Activated CD8-positive, alpha-beta T cell treated with anti-CD3 and anti-CD28 coated beads, Interleukin-2, amount 10 ng/mL, durations not matched to agents 7 days and 5 days (primary cell): ENCODE data around the gene MBOAT1. TPM values are rescaled to one million over a fixed set of nuclear protein-coding genes. Genes with fewer than 3 reads are reported as not detected.

Experiments used
- ATAC-seq: fragments of 150-1000 bp; cut with Tn5 transposase; one replicate; pipeline ENCODE4 v1.10.0; 2021; ENCODE audit warnings: moderate library complexity
- CTCF ChIA-PET: fragments of 350-600 bp; sonication (Branson Sonifier 250); formaldehyde crosslinking; loops from one replicate; lab custom pipeline; 2021; ENCODE audit warnings: antibody characterized with exemption; lab: Charles Lee
- POLR2A ChIA-PET: fragments of 350-600 bp; sonication (Branson Sonifier 250); formaldehyde crosslinking; loops from one replicate; lab custom pipeline; 2021; ENCODE audit warnings: antibody characterized with exemption; lab: Charles Lee
- DNase-seq: peaks from one replicate; pipeline ENCODE4 v3.0.0-alpha.2; 2020
- H3K27ac Mint-ChIP-seq: one replicate; pipeline ENCODE4 v1.8.0; 2021; ENCODE audit warnings: mild to moderate bottlenecking, mixed read lengths
- H3K27me3 Mint-ChIP-seq: one replicate; pipeline ENCODE4 v1.8.0; 2021; ENCODE audit warnings: low read depth, mixed read lengths
- H3K36me3 Mint-ChIP-seq: one replicate; pipeline ENCODE4 v1.8.0; 2021; ENCODE audit warnings: low read depth, mixed read lengths
- H3K4me1 Mint-ChIP-seq: one replicate; pipeline ENCODE4 v1.8.0; 2021; ENCODE audit warnings: low read depth, mixed read lengths
- H3K4me3 Mint-ChIP-seq: one replicate; pipeline ENCODE4 v1.8.0; 2021; ENCODE audit warnings: mild to moderate bottlenecking, mixed read lengths
- H3K9me3 Mint-ChIP-seq: one replicate; pipeline ENCODE4 v1.8.0; 2022; ENCODE audit warnings: mixed read lengths; ENCODE audit not compliant: insufficient read depth
- total RNA-seq, 2 experiments: library from RNA; stranded (reverse); gene quantifications; one replicate each; pipeline ENCODE4 v1.2.3, GENCODE V29; 2021

The MBOAT1 gene
- total RNA-seq, 2 experiments from 2014 or later = 14.2 to 15.5 TPM

DNA sequence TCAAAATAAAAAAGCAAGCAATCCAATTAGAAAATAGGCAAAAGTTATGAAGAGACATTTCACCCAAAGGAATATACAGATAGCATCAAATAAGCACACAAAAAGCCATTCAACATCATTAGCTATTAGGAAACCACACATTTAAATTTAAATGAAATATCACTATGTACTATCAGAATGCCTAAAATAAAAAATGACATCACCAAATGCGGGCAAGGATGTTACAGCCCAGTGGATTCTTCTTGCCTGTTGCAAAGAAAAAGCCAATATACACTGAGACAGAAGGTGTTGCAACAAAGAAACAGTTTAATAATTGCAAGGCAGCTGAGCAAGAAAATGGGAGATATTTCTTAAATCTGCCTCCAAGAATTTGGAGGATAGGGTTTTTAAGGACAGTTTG is 31.0 kb upstream of the MBOAT1 start:
- no peaks in the 10 kb centered on the region for H3K36me3 Mint-ChIP-seq
- no peak overlapping the region for H3K4me3 Mint-ChIP-seq
- H3K9me3 Mint-ChIP-seq = no peaks in the 10 kb centered on the region
- ChIA-PET POLR2A (no interaction called here), CTCF (no interaction called here)
- ATAC-seq (no peak), DNase-seq (no peak)
- H3K27ac Mint-ChIP-seq = no peak overlapping the region
- peaks cover 3% of the 10 kb centered on the region for H3K4me1 Mint-ChIP-seq
- no peaks in the 10 kb centered on the region for H3K27me3 Mint-ChIP-seq

DNA sequence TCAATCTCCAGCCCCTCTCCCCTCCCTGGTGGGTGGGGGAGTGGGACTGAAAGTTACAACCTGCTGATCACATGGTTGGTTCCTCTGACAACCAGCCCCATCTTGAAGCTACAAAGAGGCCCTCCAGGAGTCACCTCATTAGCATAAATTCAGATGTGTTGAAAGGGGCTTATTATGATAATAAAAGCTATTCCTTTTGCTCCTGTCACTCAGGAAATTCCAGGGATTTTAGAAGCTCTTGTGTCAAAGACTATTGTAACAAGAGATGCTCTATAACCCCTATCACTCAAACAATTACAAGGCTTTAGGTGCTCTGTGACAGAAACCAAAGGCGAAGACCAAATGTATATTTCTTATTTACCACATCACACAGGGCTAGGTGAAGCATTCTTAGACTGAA is 30.1 kb upstream of the MBOAT1 start:
- ChIA-PET POLR2A (no interaction called here), CTCF (interaction anchor here (1.1 kb wide), 1 partner anchor 36 kb away, joined by 3 read pairs; no protein-coding TSS in a partner anchor)
- H3K27me3 Mint-ChIP-seq = no peaks in the 10 kb centered on the region
- H3K27ac Mint-ChIP-seq = no peak overlapping the region
- ATAC-seq (no peak), DNase-seq (no peak)
- H3K9me3 Mint-ChIP-seq = no peaks in the 10 kb centered on the region
- H3K4me1 Mint-ChIP-seq = peaks cover 8% of the 10 kb centered on the region
- no peaks in the 10 kb centered on the region for H3K36me3 Mint-ChIP-seq
- no peak overlapping the region for H3K4me3 Mint-ChIP-seq

DNA sequence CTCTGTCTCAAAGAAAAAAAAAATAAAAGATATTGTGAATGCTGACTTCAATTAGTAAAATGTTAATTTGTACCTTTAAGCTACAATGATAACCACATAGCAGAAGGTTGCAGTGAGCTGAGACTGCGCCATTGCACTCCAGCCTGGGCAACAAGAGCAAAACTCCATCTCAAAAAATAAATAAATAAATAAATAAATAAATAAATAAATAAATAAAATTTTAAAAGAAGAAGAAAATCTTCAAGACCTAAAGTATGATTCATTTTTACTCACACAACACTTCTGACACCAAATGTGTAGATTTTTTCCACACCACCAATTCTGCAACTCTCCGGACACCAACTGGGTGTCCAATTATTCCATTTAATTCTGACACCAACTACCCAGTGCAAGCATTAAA is 28.8 kb upstream of the MBOAT1 start:
- Mint-ChIP-seq H3K4me3 (no peak overlapping the region), H3K27me3 (peaks cover 4% of the 10 kb centered on the region), H3K36me3 (no peaks in the 10 kb centered on the region), H3K4me1 (peaks cover 9% of the 10 kb centered on the region), H3K27ac (no peak overlapping the region), H3K9me3 (no peaks in the 10 kb centered on the region)
- POLR2A ChIA-PET = interaction anchor here (0.6 kb wide), 2 partner anchors 172 to 300 kb away, joined by 3 read pairs; no protein-coding TSS in a partner anchor
- CTCF ChIA-PET = no interaction called here
- ATAC-seq (no peak), DNase-seq (no peak)

DNA sequence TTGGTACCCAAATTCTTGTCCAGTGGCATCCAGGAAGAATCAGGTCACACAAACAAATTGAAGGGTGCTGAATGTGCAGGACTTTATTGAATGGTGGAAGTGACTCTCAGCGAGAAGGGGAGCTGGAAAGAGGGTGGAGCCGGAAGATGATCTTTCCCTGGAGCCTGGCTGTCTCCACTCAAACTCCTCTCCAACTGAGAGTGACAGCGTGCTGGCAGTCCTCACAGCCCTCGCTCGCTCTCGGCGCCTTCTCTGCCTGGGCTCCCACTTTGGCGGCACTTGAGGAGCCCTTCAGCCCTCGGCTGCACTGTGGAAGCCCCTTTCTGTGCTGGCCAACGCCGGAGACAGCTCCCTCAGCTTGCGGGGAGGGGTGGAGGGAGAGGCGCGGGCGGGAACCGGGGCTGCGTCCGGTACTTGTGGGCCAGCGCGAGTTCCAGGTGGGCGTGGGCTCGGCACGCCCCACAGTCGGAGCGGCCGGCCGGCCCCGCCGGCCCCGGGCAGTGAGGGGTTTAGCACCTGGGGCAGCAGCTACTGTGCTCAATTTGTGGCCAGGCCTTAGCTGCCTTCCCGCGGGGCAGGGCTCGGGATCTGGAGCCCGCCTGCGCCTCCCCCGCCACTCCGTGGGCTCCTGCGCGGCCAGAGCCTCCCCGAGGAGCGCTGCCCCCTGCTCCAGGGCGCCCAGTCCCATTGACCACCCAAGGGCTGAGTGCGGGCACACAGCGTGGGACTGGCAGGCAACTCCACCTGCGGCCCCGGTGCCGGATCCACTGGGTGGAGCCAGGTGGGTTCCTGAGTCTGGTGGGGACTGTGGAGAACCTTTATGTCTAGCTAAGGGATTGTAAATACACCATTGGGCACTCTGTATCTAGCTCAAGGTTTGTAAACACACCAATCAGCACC is 26.7 kb upstream of the MBOAT1 start:
- no peaks in the 10 kb centered on the region for H3K36me3 Mint-ChIP-seq
- peaks cover 10% of the 10 kb centered on the region for H3K4me1 Mint-ChIP-seq
- peaks cover 4% of the 10 kb centered on the region for H3K27me3 Mint-ChIP-seq
- POLR2A ChIA-PET = no interaction called here
- CTCF ChIA-PET = no interaction called here
- no peaks in the 10 kb centered on the region for H3K9me3 Mint-ChIP-seq
- no peak for ATAC-seq
- no peak overlapping the region for H3K27ac Mint-ChIP-seq
- no peak for DNase-seq
- no peak overlapping the region for H3K4me3 Mint-ChIP-seq

DNA sequence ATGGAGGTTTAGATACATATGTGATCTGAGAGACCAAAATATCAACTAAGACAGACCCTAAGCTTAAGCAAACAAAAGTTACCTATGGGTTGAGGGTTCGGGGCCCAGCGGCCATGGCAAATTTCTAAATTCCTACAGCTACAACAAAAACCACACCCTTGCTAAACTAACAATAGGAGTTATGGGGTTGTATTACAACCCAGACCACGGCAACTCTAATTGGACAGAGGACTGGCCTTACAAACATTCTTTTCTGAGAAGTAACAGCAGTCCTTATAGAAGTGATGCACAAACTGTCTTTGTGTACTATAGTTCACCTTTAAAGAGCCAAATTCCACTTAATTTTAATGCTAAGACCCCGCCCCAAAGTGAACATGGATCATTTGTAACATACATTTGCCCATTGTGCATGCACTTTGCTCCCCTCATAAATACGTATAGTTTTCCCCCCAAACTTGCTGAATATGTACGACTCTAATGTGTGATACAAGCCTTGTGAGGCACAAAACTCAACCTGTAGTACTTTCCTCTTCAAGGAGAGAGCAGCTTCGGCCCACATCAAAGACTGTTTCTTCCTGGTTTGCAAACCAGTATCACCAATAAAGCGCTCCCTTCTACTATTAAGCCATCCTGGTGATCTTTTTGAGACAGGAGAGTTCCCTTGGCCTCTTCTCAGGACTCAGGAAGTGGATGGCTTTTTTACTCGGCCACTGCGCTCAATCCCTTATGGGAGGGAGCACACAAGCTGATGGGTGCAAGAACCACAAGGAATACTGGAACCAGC is 25.6 kb upstream of the MBOAT1 start:
- Mint-ChIP-seq H3K4me3 (no peak overlapping the region), H3K4me1 (peaks cover 10% of the 10 kb centered on the region), H3K9me3 (no peaks in the 10 kb centered on the region), H3K27me3 (peaks cover 4% of the 10 kb centered on the region), H3K36me3 (no peaks in the 10 kb centered on the region), H3K27ac (no peak overlapping the region)
- DNase-seq = no peak
- ChIA-PET POLR2A (no interaction called here), CTCF (interaction anchor here (1.2 to 1.3 kb wide), 2 partner anchors 28 to 111 kb away, joined by 3 to 4 read pairs; no protein-coding TSS in a partner anchor)
- no peak for ATAC-seq

DNA sequence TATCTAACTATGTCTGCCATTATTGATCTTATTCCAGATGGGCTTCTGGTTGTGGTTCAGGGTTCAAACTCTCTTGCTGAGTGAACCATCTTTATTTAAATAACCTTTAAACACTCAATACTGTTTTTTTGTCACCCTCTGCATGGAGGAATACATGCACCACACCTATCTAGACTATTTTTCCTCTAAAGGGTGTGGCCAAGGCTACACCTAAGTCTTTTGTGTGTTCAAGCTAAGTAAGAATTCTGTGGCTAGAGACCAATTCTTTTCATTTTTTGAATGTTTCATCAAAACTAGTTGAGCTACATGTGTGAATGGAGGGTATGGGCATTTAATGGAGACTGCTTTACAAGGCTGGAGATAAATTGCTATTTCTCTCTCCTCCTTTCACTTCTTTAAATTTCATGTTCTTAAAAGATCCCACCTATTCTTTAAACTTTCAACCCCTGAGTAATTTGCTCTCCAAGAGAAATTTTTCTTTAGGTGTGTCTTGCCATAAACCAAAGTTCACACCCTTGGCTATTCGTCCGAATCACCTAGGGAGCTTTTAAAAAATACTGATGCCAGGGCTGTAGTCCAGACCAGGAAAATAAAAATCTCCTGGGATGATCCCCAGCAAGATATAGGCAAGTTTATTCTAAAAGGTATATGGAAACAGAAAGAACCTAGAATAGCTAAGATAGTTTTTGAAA is 24.8 kb upstream of the MBOAT1 start:
- ATAC-seq (no peak), DNase-seq (no peak)
- Mint-ChIP-seq H3K4me3 (no peak overlapping the region), H3K27me3 (peaks cover 4% of the 10 kb centered on the region), H3K4me1 (peaks cover 10% of the 10 kb centered on the region), H3K36me3 (no peaks in the 10 kb centered on the region), H3K27ac (no peak overlapping the region), H3K9me3 (no peaks in the 10 kb centered on the region)
- POLR2A ChIA-PET = no interaction called here
- CTCF ChIA-PET = interaction anchor here (1.2 to 1.3 kb wide), 2 partner anchors 29 to 110 kb away, joined by 3 to 4 read pairs; no protein-coding TSS in a partner anchor

DNA sequence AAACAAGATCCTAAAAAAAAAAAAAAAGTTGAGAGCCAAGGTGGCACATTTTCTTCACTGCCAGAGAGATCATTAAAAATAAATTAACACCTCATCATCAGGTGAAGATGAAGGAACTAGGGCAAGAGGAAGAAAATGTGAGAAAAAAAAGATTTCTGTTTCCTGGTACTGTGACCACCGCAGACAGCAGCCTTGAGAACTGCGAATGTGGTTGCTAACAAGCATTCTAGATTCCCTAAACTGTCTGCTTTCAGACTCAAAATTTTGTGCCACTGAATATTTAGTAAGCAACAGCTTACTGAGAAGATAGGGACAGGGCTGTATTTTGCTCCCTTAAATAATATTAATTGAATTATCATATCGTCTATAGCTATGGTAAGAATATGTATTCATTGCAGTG is 24.1 kb upstream of the MBOAT1 start:
- no peak for DNase-seq
- ATAC-seq = no peak
- Mint-ChIP-seq H3K4me3 (no peak overlapping the region), H3K27ac (no peak overlapping the region), H3K27me3 (peaks cover 4% of the 10 kb centered on the region), H3K4me1 (peaks cover 10% of the 10 kb centered on the region), H3K9me3 (no peaks in the 10 kb centered on the region), H3K36me3 (no peaks in the 10 kb centered on the region)
- ChIA-PET POLR2A (no interaction called here), CTCF (no interaction called here)

DNA sequence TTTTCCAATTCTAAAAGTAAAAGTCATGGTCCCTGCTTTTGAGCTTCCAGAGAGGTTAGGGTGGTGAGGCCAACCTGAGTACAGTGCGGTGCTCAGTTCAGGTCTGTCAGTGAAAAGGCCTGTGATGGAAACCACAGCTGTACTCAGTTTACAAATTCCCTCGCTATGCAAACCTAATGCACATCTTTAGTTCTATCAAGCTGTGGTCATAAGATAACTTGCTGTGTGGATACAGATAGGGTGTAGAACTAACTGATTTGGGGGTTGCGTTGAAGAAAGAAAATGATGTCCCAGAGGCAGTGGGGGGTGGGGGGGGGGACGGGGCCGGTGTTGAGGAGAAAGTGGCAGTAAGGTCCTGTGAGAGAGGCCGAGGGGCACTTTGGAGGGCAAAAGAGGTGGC is 22.8 kb upstream of the MBOAT1 start:
- DNase-seq (no peak), ATAC-seq (no peak)
- Mint-ChIP-seq H3K36me3 (no peaks in the 10 kb centered on the region), H3K27ac (no peak overlapping the region), H3K4me1 (peaks cover 10% of the 10 kb centered on the region), H3K27me3 (peaks cover 7% of the 10 kb centered on the region), H3K4me3 (no peak overlapping the region), H3K9me3 (no peaks in the 10 kb centered on the region)
- ChIA-PET POLR2A (no interaction called here), CTCF (no interaction called here)

DNA sequence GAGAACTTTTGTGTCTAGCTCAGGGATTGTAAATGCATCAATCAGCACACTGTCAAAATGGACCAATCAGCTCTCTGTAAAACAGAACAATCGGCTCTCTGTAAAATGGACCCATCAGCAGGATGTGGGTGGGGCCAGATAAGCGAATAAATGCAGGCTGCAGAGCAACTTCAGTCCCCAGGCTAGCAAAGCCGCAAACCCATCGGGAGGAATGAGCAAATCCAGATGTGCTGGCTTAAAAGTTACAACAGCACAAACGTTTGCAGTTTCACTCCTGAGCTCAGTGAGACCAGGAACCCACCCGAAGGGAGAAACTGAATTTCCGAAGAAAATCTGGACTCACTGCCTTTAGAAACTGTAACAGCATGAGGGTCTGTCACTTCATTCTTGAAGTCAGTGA is 21.9 kb upstream of the MBOAT1 start:
- no peak for DNase-seq
- POLR2A ChIA-PET = interaction anchor here (1.0 kb wide), 1 partner anchor 22 kb away, joined by 3 read pairs; the partner anchor contains the start of gene MBOAT1
- CTCF ChIA-PET = interaction anchor here (0.7 kb wide), 1 partner anchor 108 kb away, joined by 3 read pairs; no protein-coding TSS in a partner anchor
- Mint-ChIP-seq H3K27me3 (peaks cover 7% of the 10 kb centered on the region), H3K4me3 (no peak overlapping the region), H3K4me1 (peaks cover 10% of the 10 kb centered on the region), H3K27ac (no peak overlapping the region), H3K9me3 (no peaks in the 10 kb centered on the region), H3K36me3 (no peaks in the 10 kb centered on the region)
- ATAC-seq = no peak

DNA sequence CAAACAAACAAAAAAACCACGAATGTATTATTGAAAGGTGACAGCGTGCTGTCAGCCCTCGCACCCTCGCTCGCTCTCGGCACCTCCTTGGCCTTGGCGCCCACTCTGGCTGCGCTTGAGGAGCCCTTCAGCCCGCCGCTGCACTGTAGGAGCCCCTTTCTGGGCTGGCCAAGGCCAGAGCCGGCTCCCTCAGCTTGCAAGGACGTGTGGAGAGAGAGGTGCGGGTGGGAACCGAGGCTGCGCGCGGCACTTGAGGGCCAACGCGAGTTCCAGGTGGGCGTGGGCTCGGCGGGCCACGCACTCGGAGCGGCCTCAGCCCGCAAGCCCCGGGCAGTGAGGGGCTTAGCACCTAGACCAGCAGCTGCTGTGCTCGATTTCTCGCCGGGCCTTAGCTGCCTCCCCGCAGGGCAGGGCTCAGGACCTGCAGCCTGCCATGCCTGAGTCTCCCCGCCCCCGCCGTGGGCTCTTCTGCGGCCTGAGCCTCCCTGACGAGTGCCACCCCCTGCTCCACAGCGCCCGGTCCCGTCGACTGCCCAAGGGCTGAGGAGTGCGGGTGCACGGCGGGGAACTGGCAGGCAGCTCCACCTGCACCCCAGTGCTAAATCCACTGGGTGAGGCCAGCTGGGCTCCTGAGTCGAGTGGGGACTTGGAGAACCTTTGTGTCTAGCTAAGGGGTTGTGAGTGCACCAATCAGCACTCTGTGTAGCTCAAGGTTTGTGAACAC is 20.9 kb upstream of the MBOAT1 start:
- POLR2A ChIA-PET = interaction anchor here (0.6 to 1.0 kb wide), 2 partner anchors 21 to 191 kb away, joined by 3 read pairs; partner anchors contain the start of gene MBOAT1
- no peak overlapping the region for H3K27ac Mint-ChIP-seq
- no peaks in the 10 kb centered on the region for H3K9me3 Mint-ChIP-seq
- peaks cover 7% of the 10 kb centered on the region for H3K4me1 Mint-ChIP-seq
- H3K27me3 Mint-ChIP-seq = peaks cover 9% of the 10 kb centered on the region
- H3K36me3 Mint-ChIP-seq = no peaks in the 10 kb centered on the region
- DNase-seq (no peak), ATAC-seq (no peak)
- no peak overlapping the region for H3K4me3 Mint-ChIP-seq
- CTCF ChIA-PET = no interaction called here

DNA sequence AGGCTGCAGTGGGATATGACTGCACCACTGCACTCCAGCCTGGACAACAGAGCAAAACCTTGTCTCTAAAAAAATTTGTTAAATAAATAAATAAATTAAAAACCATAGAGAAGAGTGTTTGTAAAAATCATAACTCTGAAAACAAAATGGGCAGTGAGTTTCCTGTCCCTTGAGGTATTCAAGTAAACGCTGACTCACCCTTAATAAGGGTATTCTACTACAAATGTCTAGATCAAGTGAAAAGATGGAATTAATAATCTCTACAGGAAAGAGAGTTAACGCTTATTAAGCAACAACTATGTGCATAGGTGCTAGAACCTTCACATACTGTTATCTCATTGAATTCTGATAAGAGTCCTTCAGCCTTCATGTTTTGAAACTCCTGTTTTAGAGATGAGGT is 19.9 kb upstream of the MBOAT1 start:
- Mint-ChIP-seq H3K27me3 (peaks cover 8% of the 10 kb centered on the region), H3K9me3 (no peaks in the 10 kb centered on the region), H3K4me3 (no peak overlapping the region), H3K27ac (no peak overlapping the region), H3K36me3 (no peaks in the 10 kb centered on the region), H3K4me1 (peaks cover 2% of the 10 kb centered on the region)
- ChIA-PET CTCF (interaction anchor here (0.6 kb wide), 1 partner anchor 333 kb away, joined by 3 read pairs; no protein-coding TSS in a partner anchor), POLR2A (no interaction called here)
- no peak for DNase-seq
- ATAC-seq = no peak
